HepG2 (cell line): ENCODE measurements around the gene CAPN9. TPM values are rescaled to one million over a fixed set of nuclear protein-coding genes. Genes with fewer than 3 reads are reported as not detected.
A peak's percentile ranks its signal among the peaks of the same experiment; 100 is the strongest.

Source experiments
- CREB1 ChIP-seq, 2 experiments: fragments of 450-650 bp in 1 of 2; IDR thresholded peaks; 2 replicates each; pipeline ENCODE4 v1.6.1; 2016 to 2017; ENCODE audit warnings: control low read depth in 1 of 2, mild to moderate bottlenecking in 1 of 2, missing compliant biosample characterization in 1 of 2, missing genetic modification characterization in 1 of 2
- HMGXB4 ChIP-seq, 2 experiments: sonication (generic) in 1 of 2; formaldehyde crosslinking in 1 of 2; IDR thresholded peaks; 2 replicates each; pipeline versions ENCODE4 v1.4.0 to v1.6.1; 2018 to 2020; ENCODE audit warnings: missing genetic modification reagents in 2 of 2, borderline replicate concordance in 1 of 2, low read depth in 1 of 2, mild to moderate bottlenecking in 1 of 2, missing biosample characterization in 1 of 2
- HNF1A ChIP-seq, 2 experiments: sonication (generic) in 1 of 2; formaldehyde crosslinking in 1 of 2; IDR thresholded peaks; 2 replicates each; pipeline versions ENCODE4 v1.4.0 to v1.6.1; 2016 to 2020; ENCODE audit warnings: borderline replicate concordance in 1 of 2, low read depth in 1 of 2, mild to moderate bottlenecking in 1 of 2, missing genetic modification reagents in 1 of 2
- HNF1B ChIP-seq: sonication (generic); formaldehyde crosslinking; IDR thresholded peaks from 2 replicates; pipeline ENCODE4 v1.5.1; 2020; ENCODE audit warnings: mild to moderate bottlenecking, moderate library complexity, missing genetic modification reagents
- JARID2 ChIP-seq: sonication (generic); formaldehyde crosslinking; IDR thresholded peaks from 2 replicates; pipeline ENCODE4 v1.8.1; 2023; ENCODE audit warnings: missing genetic modification reagents, inconsistent platforms; ENCODE audit not compliant: insufficient replicate concordance
- MED8 ChIP-seq: sonication (generic); formaldehyde crosslinking; IDR thresholded peaks from 2 replicates; pipeline ENCODE4 v1.8.1; 2023; ENCODE audit warnings: mild to moderate bottlenecking, missing genetic modification reagents; ENCODE audit not compliant: insufficient replicate concordance
- PHF8 ChIP-seq: sonication (generic); formaldehyde crosslinking; IDR thresholded peaks from 2 replicates; pipeline ENCODE4 v1.5.0; 2020; ENCODE audit warnings: missing genetic modification reagents
- PRMT3 ChIP-seq: sonication (generic); formaldehyde crosslinking; IDR thresholded peaks from 2 replicates; pipeline ENCODE4 v1.8.1; 2022; ENCODE audit warnings: low read depth, mild to moderate bottlenecking, moderate library complexity, missing genetic modification reagents, borderline replicate concordance
- XRCC5 ChIP-seq: fragments of 200-400 bp; formaldehyde crosslinking; optimal IDR thresholded peaks from 2 replicates; pipeline ENCODE3; 2017; ENCODE audit warnings: mild to moderate bottlenecking, low read length
- ZFP82 ChIP-seq: sonication (generic); formaldehyde crosslinking; IDR thresholded peaks from 2 replicates; pipeline ENCODE4 v1.5.1; 2020; ENCODE audit warnings: mild to moderate bottlenecking, missing genetic modification reagents, borderline replicate concordance
- ZNF138 ChIP-seq: sonication (generic); formaldehyde crosslinking; IDR thresholded peaks from 2 replicates; pipeline ENCODE4 v1.5.0; 2020; ENCODE audit warnings: mild to moderate bottlenecking, low read depth, missing genetic modification reagents
- ZNF263 ChIP-seq: sonication (generic); formaldehyde crosslinking; IDR thresholded peaks from 2 replicates; pipeline ENCODE4 v1.4.0; 2020; ENCODE audit warnings: missing genetic modification reagents
- ZNF44 ChIP-seq: sonication (generic); formaldehyde crosslinking; IDR thresholded peaks from 2 replicates; pipeline ENCODE4 v1.5.1; 2020; ENCODE audit warnings: mild to moderate bottlenecking, missing genetic modification reagents
- ZNF484 ChIP-seq: sonication (generic); formaldehyde crosslinking; IDR thresholded peaks from 2 replicates; pipeline ENCODE4 v1.5.1; 2020; ENCODE audit warnings: mild to moderate bottlenecking, low read depth, missing genetic modification reagents, borderline replicate concordance
- ZNF546 ChIP-seq: sonication (generic); formaldehyde crosslinking; conservative IDR thresholded peaks from 2 replicates; pipeline ENCODE4 v1.8.1; 2023; ENCODE audit warnings: mild to moderate bottlenecking, missing genetic modification reagents
- ZSCAN22 ChIP-seq: sonication (generic); formaldehyde crosslinking; IDR thresholded peaks from 2 replicates; pipeline ENCODE4 v1.4.0; 2020; ENCODE audit warnings: mild to moderate bottlenecking, missing genetic modification reagents
- ZZZ3 ChIP-seq: sonication (generic); formaldehyde crosslinking; IDR thresholded peaks from 2 replicates; pipeline ENCODE4 v1.4.0; 2020; ENCODE audit warnings: missing genetic modification reagents, mild to moderate bottlenecking, borderline replicate concordance
- polyA plus RNA-seq, 8 experiments: library from polyadenylated mRNA; depleted of rRNA in 3 of 8; stranded (reverse) in 7 of 8; unstranded in 1 of 8; fragments of >200 nt; fragmentation: Illumina TruSeq in 4 of 8; extraction: Trizol in 4 of 8; gene quantifications; 2 replicates each; pipeline versions ENCODE4 v1.2.1 to v1.2.3, GENCODE V29; 2011 to 2016; ENCODE audit warnings: low read depth in 4 of 8, missing spikeins in 1 of 8, mixed read lengths in 1 of 8; ENCODE audit not compliant: insufficient read depth in 1 of 8
- total RNA-seq, 5 experiments: library from RNA; depleted of rRNA; stranded (reverse); fragments of >200 nt; fragmentation: Illumina TruSeq; extraction: Trizol; gene quantifications; 2 replicates each; pipeline ENCODE4 v1.2.3, GENCODE V29; 2016; ENCODE audit warnings: low read depth in 1 of 5
- TF ChIP-seq, protein P1 (sequence below): sonication (generic); formaldehyde crosslinking; IDR thresholded peaks from 2 replicates; pipeline ENCODE4 v1.4.0; 2020; ENCODE audit warnings: low read depth, mild to moderate bottlenecking, missing genetic modification reagents

Gene CAPN9
- total and polyA plus RNA-seq, 2 of the 13 experiments (the other 11 are each of a cell fraction or from before 2014, with no cell fraction given): 0.04 to 0.31 TPM

DNA sequence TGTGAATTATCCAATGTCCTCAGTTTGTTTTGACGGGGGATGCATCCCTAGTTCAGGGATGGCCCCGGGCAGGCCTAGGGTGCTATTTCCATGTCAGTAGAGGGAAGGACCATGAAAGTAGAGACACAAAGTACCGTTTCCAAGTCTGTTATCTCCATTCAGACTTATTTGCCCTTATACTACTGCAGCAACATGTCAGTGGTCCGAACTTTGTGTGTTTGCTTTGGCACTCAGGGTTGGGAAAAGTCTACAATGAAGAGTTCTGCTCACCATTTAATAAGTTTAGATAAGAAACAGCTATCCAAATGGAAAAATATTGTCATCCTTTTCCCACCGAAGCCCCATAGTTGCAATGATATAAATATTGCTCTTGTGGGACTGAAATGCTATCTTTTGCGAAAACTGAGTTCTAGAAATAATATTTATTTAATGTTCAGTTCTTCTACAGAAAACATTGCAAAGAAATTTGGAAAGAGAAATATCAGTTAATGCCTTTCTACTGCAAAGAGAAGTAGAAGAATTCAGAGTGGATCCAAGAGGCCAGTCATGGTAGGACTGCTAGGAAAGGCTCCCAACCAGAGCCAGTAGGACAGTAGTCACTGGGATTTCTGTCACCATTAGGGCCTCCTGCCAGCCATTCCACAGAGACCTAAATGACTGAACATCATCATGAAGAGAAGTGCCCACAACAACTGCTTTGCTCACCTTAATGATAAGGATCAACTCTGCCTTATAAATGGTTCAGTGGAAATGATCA lies 21.8 kb upstream of the CAPN9 start (continued):
- TF ChIP-seq CREB1 (IDR thresholded peaks at IDR 0.05) (no peak), CREB1 (CRISPR knock-in tag; IDR thresholded peaks at IDR 0.05) (0 out of 2 replicates have a peak, but pooled peaks have one; percentile 30), MED8 (CRISPR knock-in tag) (no peak), ZNF44 (no peak), PRMT3 (CRISPR knock-in tag) (no peak), HNF1B (CRISPR knock-in tag) (0 out of 2 replicates have a peak, but pooled peaks have one; percentile 22), XRCC5 (no peak), HNF1A (IDR thresholded peaks at IDR 0.05; ENCODE audit: low read depth) (no peak; the same call in 1 of the 2 replicates), HNF1A (CRISPR knock-in tag; IDR thresholded peaks at IDR 0.05; ENCODE audit: borderline replicate concordance) (peak; percentile 68; the same call in 1 of the 2 replicates), ZNF138 (no peak), ZZZ3 (CRISPR knock-in tag) (no peak), PHF8 (no peak), ZNF484 (CRISPR knock-in tag) (no peak), ZNF546 (no peak), ZFP82 (CRISPR knock-in tag) (no peak), ZNF263 (CRISPR knock-in tag) (no peak), JARID2 (CRISPR knock-in tag) (no peak), ZSCAN22 (CRISPR knock-in tag) (no peak), HMGXB4 (CRISPR knock-in tag; IDR thresholded peaks at IDR 0.05; ENCODE audit: borderline replicate concordance in 1 of 2, low read depth in 1 of 2) (peak in 1 of 2 experiments; percentile 17; a peak in 1 of 4 replicates)
- TF ChIP-seq, protein P1, sequence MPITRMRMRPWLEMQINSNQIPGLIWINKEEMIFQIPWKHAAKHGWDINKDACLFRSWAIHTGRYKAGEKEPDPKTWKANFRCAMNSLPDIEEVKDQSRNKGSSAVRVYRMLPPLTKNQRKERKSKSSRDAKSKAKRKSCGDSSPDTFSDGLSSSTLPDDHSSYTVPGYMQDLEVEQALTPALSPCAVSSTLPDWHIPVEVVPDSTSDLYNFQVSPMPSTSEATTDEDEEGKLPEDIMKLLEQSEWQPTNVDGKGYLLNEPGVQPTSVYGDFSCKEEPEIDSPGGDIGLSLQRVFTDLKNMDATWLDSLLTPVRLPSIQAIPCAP (CRISPR knock-in tag): no peak
